NCI-H510A (cell line): ENCODE results near the gene RPL29.
"Not testable (repeated sequence)": the region's sequence is repeated elsewhere in the genome, so short reads cannot be mapped to it uniquely, and the experiment has no call there.

Experiments used
- DNase-seq: peaks from one replicate; lab custom pipeline; 2025; lab: John Stamatoyannopoulos, UW

RPL29 gene

DNA sequence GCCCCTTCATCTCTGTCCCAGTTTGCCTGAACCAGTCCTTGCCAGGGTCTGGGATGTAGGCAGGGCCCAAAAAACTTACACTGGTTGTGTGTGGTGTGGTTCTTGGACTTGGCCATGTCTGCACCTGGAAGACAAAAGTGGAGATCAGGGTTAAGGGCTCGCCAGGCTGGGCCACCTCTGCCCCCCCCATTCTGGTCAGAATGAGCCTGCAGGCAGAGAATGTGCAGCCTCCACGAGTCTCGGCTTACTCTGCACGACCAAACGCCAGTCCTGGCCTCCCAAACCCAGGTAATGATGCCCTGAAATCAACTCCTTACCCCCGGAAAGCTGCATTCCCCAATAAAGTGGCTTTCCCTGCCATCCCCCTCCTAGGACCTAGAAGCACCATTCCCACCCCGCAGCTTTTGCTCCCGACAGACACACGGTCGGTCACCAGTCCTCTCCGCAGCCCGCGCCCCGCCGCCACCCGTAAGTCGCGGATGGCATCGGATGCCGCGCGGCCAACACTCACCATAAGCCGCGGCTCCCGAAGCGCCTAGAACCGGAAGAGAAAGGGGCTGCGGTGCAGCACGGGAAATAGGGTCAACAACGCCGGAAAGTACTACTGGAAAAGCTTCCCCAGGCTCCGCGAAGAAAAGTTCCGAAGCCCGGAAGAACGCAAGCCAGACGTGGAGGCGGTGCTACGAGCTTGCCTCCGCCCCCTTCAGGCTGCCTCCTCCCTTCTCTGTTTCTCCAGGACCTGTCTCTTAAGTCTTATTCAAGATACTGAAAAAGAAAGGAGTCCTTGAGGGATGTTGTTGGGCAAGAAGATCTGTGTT, at the start of gene RPL29:
Gene RPL29, minus strand, starts transcription at position 550 of the 818 bp plus-strand sequence. Its CDS starts 434 bp downstream, at position 116.
- DNase-seq = peak; percentile 49

- DNase-seq = no peak
Measured at GRCh38 chr3:52044869-52045619, 49.3 kb upstream of the RPL29 start.

DNA sequence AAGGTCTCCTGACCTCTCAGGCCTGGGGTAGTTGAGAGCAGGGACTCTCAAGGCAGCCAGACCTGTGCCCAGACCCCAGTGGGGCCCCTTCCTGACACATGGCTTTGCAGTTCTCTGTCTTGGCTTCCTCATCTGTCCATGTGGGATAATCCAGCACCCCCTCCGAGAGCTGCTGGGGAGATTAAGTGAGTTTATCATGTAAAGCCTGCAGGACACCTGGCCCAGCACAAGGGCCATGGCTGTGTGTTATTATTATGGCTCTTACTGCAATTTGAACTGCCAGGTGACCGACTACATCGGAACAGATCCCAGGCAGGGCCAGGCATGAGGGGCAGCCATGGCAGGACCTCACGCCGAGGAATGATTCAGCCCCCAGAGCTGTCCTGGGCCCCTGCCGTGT, 48.1 kb upstream of the RPL29 start:
- no peak for DNase-seq

DNA sequence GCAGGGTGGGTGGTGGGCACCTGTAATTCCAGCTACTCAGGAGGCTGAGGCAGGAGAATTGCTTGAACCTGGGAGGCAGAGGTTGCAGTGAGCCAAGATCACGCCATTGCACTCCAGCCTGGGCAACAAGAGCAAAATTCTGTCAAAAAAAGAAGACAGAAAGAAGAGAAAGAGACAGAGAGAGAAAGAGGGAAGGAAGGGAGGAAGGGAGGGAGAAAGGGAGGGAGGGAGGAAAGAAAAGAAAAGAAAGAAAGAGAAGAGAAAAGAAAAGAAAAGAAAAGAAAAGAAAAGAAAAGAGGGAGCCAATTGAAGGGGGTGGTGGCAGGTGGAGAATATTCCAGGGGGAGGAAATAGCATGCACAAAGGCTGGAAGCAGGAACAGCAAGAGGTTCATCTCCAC, 47.3 kb upstream of the RPL29 start:
- not testable (repeated sequence) for DNase-seq

- no peak for DNase-seq
Measured at GRCh38 chr3:52041118-52041731, 45.5 kb upstream of the RPL29 start.

- DNase-seq = no peak
Measured at GRCh38 chr3:52040600-52040999, 44.9 kb upstream of the RPL29 start.

- DNase-seq = no peak
Measured at GRCh38 chr3:52039846-52040245, 44.2 kb upstream of the RPL29 start.

DNA sequence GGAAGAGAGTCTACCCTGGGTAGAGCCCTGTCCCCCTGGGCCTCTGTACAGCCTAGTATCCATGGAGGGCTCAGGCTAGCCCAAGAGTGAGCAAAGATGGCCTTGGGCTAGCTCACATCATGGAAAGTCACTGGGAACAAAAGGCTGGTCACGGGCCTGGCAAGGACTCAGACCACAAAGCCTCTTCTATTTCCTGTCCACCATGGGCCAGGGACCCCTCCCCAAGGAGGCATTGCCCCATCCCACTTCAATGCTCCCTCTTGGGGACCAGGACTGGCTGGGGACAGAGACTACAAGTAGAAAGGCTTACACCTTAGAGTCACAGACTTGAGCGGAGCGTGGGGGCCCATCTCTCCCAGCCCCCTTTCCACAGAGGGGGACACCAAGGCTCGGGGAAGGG, 43.7 kb upstream of the RPL29 start:
- no peak for DNase-seq

DNA sequence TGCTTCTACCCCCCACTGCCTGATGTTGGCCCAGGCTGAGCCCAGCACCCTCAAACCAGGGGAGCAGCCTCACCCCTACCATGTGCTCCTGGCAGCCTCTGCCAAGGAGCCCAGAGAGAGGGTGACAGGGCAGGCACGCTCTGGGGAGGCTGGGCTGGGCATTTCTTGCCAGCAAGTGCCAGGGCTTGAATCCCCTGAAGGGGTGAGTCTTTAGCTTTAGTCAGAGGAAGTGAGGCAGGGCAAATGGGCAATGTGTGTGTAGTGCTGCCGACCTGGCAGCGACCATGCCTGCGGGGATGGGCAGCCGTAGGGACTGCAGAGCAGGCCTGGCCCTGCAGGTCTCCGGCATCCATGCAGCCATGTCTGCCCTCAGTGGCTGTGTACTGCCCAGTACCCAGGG, 42.5 kb upstream of the RPL29 start:
- DNase-seq = no peak

DNA sequence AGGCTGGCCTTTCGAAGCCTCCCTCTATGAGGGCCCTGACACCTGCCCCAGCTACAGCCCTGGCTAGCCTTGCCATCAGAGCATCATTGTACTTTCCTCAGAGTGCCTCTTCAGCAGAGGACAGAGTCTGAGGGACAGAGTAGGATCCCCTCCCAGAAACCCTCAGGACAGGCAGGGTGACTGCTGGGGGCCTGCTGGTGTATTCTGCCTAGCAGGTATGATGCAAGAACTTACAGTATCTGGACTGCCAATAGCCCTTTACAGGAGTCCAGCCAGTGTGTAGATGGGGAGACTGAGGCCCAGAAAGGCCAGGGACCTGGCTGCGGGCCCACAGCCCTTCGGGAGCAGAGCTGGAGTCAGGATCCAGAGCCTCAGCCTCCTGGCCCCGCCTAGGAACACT, 41.6 kb upstream of the RPL29 start:
- no peak for DNase-seq

DNA sequence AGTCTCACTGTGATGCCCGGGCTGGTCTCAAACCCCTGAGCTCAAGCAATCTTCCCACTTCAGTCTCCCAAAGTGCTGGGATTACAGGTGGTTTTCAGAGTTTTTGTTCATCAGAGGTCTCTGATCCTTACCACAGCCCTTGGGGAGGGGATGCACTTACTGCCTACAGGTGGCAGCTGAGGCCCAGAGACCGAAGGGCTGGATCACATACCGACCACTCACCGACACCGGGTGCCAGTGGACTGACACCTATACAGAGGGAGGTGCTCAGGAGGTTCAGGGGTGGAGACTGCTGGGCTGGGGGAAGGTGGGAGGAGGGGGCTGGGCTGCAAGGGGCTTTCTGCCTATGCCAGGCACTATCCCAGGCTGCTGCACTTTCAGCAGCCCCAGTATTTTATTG, 41.1 kb upstream of the RPL29 start:
- no peak for DNase-seq

DNA sequence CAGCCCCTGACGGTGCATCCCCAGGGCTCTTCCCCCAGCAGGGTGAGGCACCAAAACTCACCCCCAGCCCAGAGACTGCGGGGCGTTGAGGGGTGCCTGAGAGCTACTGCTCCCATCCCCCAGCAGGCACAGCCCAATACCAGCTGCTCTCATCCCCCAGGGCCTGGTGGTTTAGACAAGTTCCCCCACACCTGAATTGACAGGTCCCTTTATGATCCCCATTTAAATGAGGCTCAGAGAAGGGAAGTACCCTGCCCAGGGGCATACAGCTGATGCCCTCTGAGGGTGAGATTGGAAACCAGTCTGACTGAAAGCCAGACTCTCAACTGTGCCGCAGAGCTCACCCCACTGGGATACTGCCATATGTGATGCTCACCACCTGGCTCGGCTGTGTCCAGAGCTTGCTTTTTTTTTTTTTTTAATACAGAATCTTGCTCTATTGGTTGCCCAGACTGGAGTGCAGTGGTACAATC, 40.6 kb upstream of the RPL29 start:
- DNase-seq = no peak

GRCh38 chr3:52034651-52035050, 39.0 kb upstream of the RPL29 start:
- DNase-seq = no peak

DNA sequence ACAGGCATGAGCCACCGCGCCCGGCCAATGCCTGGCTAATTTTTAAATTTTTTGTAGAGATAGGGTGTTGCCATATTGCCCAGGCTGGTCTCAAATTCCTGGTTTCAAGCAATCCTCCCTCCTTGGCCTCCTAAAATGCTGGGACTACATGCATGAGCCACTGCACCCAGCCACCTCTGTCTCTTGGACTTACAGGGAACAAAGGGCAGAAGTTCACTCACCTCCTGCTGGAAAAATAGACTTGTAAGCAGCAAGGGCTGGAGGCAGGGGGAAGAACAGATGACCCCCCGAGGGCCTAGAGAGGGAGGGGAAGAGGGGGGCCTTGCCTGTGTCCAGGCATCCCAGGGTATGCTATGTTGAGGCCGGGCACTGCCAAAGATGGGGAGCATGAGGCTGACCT, 38.5 kb upstream of the RPL29 start:
- DNase-seq = no peak

DNA sequence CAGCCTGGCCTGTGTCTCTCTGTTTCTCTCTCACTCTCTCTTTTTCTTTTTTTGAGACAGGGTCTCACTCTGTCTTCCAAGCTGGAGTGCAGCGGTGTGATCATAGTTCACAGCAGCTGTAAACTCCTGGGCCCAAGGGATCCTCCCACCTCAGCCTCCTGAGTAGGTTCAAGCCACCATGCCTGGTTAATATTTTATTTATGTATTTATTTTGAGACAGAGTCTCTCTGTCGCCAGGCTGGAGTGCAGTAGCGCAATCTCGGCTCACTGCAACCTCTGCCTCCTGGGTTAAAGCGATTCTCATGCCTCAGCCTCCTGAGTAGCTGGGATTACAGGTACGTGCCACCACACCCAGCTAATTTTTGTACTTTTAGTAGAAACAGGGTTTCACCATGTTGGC, 38.1 kb upstream of the RPL29 start:
- DNase-seq = not testable (repeated sequence)

DNA sequence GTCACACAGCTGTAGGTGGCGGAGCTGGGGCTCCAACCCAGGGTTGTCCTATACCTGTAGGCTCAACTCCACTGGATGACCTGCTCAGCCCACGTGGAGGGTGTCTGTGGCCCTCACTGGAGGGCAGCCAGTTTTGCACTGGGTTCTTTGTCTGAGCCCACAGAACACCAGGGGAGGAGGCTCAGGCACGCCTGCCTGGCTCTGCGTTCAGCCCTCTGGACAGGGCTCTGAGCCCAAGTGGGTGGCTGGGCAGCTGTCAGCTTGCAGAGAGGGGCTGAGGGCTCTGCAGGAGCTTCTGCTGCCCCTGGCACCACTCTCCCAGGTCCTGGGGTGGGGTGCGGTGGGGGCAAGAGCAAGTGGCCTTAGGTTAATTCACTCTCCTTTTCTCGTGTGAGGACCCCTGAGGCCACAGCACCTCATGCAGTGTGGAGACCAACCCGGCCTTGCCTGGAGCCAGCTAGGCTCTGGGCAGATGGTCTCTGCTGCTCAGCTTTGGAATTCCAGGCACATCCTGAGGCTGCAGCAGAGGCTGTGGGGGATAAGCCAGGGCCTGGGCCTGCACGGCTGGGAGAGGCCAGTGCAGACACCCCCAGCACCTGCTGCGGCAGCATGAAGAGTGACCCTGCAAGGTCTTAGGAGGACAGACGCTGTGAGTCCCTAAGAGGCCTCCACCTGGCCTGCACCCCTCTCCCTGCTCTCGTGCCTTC, 37.2 kb upstream of the RPL29 start:
- DNase-seq = no peak

DNA sequence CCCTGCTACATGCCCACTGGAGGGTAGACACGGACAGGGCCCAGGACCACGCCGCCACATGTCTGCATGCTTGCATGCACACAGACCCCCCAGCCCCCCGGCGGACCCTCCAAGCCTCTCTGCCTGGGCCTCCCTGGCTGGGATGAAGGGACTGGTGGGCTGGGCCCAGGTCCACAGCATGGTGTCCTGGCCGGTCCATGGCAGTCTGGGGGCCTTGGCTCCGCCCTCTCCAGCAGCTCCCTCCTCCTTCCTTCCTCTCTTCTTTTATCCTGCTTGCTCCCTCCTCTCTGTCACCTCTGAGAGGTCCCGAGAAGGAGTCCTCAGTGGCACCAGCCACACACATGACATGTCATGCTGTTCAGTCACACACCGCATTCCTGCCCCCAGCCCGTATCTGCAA, 36.2 kb upstream of the RPL29 start:
- DNase-seq = no peak

DNA sequence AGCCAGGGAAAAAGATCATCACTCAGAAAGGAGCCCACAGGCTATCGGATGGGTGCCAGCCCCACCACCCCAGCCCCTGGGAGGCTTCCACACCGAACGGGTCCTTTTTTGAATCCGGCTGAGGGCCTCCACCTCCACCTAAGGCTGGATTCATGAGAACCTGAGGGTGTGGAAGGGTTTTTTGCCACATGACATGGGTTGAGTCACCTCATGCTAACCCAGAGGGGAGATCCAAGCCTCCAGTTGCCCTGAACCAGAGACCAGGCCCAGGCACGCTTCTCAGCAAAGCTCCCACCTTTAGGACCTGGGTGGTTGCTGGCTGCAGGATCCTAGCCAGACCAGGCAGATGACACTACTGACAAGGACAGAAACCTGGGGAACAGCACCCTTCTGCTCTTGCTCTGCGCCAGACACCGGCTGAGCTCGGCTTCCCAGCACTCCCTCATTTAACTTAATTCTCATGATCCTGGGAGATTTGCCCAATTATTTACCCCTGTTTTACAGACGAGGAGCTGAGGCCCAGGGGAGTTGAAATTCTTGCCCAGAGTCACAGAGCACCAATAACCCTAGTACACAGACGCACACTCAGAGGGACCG, 35.1 kb upstream of the RPL29 start:
- DNase-seq = no peak

DNA sequence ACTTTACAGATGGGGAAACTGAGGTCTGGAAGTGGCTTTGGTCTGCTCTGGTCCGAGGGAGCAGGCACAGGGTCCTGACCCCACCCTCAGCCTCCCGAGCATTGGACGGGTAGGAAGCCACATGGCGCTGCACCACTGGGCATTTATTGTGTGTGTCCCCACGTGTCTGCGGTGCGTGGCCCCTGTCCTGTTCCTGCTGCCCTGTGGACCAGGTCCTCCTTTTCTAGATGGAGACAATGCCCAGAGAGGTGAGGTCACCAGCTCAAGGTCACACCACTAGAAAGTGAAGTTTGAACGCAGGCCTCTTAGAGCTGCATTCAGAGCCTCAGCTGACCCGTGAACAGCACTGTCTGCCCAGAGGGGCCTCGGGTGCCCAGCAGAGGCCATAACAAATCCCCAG, 33.8 kb upstream of the RPL29 start:
- no peak for DNase-seq

GRCh38 chr3:52029053-52029452, 33.4 kb upstream of the RPL29 start:
- DNase-seq = no peak

DNA sequence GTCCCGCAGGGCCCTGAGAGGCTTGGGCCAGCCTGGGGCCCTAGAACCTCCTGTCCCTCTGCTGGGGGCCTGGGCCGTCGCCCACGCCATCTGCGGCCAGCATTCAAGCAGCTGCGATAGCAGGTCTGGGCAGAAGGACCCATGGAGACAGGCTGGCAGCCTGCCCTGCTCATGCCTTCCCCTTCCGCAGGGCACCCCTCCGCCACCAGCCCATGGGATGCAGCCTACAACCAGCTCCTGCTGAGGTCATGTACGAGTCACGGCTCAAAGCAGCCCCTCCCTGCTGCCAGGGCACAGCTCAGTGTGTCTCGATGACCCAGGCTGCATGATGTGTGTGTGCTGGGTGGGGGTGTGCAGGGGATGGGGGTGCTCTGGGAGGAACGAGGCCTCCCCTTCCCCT, 32.9 kb upstream of the RPL29 start:
- DNase-seq = no peak

DNA sequence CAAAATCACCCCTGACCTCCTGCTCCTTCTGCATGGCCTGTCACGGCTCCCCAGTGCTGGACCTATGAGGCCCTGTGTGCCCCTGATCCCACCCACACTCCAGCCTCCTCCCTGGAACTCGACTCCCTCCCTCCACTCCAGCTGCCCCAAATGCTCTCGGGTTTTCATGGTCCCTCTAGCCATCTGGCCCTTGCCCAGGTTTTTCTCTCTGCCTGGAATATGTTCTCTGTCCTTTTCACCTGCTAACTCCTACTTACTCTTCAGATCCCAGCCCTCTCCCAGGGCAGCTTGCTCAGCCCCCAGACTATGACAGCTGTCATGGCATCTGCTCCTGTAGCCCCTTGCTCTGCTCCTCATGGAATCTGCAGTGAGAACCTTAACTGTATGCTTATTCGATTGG, 30.3 kb upstream of the RPL29 start:
- no peak for DNase-seq
